NCI-H2196 treated with DMSO at 0.1 percent for 48 hours (cell line): ENCODE results near the gene SEMA3F.

Experiments
- DNase-seq: peaks from one replicate; lab custom pipeline; 2025; ENCODE audit not compliant: unreplicated experiment; lab: John Stamatoyannopoulos, UW

The SEMA3F gene

DNA sequence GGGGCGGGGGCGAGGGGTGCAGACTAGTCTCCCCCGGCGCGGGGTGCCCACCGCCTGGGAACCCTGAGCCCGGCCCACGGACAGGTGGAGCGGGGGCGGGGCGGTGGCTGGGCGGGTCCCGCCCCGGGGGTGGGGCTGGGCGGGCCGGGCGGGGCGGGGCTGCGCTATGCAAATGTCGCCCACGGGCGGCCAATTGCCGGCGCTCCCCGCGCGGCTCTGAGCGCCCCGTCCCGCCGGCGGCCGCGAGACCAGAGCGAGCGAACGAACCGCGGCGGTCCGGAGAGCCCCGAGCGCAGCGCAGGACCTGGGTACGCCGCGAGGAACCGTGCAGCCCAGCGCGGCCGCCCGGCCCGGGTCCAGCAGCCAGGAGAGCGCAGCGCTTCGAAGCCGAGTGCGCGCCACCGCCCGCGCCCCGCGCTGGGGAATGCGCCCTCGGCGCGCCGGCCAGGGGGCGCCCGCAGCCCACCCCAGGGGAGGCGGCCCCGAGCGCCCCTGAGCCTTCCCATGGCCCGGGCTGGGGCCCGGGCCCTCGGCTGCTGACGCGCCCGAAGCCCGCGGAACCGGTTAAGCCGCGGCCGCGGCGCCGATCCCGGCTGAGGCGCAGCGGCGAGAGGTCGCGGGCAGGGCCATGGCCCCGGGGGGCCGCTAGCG lies at the start of gene SEMA3F:
TSS of gene SEMA3F (plus strand) at position 485 of the 651 bp plus-strand sequence. CDS start 4,299 bp downstream, outside the sequence.
- no peak for DNase-seq

GRCh38 chr3:50111757-50112156 lies 43.4 kb upstream of the SEMA3F start:
- DNase-seq: no peak

DNA sequence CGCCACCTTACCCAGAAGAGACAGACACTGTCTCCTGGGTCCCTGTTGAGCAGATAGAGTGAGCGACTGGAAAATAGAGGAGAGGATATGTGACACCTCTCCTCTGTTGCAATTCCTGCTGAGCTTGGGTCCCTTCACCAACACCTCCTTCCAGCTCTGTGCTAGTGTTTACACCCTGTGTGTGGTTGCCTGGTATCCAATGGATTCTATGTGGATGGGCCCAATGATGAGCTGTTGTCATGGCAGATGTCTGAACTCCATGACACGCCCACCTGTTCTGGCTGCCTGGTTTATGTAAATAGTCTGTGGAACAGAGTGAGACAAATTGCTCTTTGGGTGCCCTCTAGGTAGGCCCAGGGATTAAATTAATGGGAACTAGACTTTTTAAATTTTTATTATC lies 42.7 kb upstream of the SEMA3F start:
- DNase-seq: peak; percentile 18

DNA sequence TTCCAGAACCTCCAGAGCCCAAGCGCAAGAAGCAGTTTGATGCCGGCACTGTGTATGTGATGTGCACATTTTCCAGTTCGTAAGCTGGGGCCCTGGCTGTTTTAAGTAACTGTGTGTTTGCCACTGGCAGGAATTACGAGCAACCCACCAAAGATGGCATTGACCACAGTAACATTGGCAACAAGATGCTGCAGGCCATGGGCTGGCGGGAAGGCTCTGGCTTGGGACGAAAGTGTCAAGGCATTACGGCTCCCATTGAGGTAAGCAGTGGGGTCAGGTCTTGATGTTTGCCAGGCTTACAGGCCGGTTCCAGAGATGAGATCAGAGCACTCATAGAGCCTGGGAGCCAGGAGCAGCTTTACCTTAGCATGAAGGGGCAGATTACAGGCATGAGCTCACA lies 38.0 kb upstream of the SEMA3F start:
- no peak for DNase-seq

- DNase-seq: no peak
These were observed 36.9 kb upstream of the SEMA3F start for GRCh38 chr3:50118237-50118636.

DNA sequence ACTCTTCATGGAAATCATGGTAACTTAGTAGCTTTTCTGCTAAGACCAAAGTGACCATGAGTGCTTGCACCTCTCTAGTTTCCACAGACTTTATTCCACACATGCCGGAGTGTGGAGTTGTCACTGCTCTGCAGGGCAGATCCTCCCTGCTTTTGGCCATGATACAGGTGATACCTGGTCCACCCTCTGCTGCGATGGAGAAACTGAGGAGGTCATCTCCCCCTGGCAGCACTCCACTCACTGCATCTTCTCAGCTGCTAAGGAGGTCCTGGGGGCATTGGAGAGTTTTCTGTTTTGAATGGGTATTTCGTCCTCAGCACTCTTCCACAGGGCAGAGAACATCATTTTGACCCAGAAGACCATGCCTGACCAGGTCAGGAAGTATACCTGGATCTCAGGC lies 35.3 kb upstream of the SEMA3F start:
- no peak for DNase-seq

GRCh38 chr3:50120364-50121071 lies 34.6 kb upstream of the SEMA3F start:
- no peak for DNase-seq

DNA sequence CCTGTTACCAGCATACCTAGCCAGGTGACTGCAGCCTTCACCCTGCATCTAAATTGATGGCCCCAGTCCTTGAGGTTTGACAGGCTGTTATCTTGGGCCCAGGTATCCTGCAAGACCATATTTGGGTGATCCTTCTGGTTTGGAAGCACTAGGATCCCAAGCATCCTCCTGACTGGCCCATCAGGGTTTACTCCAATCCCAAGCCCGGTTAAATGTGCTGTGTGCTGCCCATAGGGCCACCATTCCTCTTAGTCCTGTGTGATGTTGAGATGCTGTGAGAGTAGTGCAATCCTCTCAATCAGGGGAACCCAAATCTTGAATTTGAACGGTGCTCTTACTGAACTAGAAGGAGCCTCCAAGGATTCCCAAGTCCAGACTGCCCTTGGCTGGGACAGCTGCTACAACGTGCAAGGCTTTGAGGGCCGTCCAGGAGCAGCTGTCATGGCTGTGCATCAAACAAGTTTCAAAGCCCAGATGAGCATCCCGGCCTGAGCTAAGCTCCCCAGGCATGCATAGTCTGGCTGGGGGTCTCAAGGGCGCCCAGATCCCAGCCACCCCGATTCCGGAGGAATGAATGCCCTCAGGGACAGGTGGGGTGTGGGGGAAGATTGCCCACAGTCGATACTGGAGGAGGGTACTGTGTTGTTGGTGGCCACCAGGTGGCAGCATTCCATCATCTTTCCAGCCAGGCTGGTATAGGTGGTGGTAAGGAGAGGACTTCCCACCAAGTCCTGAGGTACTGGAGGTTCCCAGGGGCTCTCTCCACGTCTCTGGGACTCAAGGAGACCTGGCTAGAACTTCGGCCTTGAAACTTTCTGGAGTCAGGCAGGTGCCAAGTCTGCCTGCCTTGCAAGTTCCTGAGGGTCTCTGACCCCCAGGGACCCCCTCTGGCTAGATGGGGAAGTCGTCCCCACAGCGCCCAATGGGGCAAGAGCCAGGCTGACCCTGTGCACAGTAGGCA lies 33.8 kb upstream of the SEMA3F start:
- no peak for DNase-seq

- no peak for DNase-seq
These were observed 33.1 kb upstream of the SEMA3F start for GRCh38 chr3:50122071-50122470.

DNA sequence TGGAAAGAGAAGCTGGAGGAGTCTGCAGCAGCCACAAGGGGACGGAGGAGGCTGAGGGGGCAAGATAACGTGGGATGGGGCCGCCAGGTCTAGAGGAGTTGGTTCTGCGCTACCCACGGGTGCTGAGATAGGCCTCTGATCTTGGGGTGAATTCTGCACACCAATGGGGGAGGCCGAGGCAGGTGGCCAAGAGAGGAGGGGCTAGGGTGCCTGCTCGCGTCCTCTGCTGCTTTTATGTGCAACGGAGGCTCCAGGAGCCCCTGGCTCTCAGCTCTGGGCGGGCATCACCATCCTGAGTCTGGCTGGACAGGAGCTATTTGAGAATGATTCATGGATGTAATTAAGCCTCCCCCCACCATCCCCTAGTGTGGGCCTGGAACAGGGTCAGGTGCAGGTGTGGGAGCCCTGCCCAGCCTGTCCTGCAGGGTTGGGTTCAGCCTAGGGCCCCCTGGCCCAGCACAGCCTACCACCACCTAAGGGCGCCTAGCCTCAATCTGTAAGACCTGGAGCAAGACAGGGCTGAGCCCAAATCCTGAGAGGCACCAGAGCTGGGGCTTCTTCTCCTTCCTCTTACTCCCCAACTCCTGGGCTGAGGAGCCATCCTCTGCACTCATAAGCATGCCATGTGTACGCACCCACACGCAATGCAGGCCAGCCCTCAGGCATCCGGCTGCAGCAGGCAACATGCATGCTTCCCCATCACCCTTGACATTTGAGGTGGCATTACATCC lies 32.3 kb upstream of the SEMA3F start:
- no peak for DNase-seq

- DNase-seq: no peak
These were observed 31.6 kb upstream of the SEMA3F start for GRCh38 chr3:50123394-50124051.

DNA sequence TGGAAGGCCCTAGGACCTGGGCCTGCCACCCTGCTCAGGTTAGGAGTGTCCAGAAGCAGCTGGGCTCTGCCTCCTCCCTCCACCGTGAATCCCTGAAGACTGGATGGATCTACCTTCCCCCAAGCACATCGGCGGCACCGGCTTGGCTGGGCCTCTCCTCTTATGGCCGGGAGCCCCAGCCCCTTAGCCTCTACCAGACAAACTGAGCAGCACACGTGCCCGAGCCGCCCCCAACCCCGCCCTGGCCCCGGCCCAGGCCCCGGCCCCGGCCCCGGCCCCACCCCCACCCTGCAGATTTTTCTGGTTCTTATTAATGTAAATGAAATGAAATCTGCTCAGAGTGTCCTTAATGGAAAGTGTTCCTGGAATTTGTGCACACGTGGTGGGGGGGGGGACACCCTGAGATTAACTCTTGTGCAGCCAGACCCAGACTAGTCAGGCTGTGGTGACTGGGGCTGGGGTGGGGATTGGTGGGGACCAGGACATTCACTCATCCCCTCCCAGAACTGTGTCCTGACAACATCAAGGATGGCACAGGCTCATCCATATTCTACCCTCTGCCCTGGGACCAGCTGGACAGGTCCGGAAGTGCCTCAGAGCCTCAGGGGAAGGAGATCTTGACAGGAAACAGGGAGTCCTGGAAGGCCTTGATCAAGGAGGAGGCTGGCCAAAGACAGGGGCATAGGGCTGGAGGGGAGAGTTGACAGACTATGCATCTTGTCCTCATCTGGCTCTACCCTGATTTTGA lies 30.9 kb upstream of the SEMA3F start:
- no peak for DNase-seq

GRCh38 chr3:50124800-50125178 lies 30.3 kb upstream of the SEMA3F start:
- DNase-seq: no peak

DNA sequence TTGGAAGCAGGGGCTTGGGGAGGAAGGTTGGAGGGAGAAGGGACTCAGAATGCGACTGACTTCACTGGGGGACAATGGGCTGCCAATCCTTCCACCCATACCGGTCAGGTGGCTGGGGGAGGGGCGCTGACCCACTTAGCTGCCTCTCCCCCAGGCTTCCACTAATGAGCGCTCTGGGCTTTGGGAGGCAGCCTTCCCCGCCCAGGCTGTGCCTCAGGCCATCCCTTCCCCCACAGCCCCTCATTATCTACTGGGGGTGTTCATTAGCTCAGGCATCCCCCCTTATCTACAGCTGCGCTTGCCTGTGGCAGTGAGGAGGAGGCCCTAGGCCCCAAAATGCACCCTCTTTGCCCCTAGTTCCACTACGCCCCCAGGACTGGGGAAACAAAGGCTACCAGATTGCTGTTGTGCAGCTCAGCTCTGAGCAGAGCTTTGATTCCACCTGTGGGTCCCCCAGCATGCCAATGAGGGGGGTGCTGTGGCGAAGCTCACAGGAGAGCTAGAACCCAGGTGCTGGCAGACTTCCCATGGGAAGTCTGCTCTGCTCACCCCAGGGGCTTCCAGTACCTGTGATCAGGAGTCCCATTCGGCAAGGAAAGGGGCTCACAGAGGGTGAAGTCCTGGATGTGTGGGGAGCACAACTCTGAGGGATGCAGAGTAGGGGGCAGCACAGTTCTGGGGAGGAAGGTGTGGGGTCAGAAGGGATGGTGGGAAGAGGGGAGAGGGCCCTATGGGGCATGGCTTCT lies 29.4 kb upstream of the SEMA3F start:
- DNase-seq: no peak

- DNase-seq: no peak
These were observed 28.6 kb upstream of the SEMA3F start for GRCh38 chr3:50126287-50127211.

- DNase-seq: no peak
These were observed 27.9 kb upstream of the SEMA3F start for GRCh38 chr3:50127251-50127691.

DNA sequence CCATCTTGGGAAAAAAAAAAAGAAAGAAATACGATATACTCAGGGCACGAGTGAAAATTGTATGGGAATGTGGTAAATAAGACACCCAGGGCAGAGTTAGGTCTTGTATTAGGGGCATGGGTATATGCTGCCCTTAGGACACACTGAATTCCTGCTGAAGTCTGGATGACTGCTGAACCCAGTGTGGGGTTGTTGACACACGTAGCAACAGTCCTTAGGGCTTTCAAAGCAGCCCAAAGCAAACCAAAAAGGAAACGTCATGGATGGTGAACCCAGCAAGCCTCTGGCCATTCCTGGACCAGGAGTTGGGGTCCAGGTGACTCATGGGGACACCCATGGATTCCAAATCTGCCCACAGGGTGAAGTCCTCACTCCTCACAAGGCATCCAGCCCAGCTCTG lies 27.1 kb upstream of the SEMA3F start:
- DNase-seq: no peak

DNA sequence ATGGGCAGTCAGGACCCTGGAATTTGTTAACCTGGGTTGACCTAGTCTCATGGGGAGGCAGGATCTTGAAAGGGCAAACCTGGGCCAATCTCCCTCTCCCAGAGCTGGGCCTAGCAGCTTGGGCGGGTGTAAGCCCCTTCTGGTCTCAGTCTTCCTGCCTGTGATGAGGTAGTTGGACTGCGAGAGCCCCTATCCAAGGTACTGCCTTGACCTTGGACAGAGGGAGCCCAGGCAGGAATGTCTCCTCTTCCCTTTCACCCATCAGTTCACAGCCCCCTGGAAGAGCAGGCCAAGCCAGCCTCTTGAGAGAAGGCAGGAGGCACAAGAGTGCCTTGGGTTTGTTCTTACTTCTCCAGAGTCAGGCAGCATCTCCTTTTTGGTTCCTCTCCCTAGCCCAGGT lies 24.7 kb upstream of the SEMA3F start:
- no peak for DNase-seq
